H1 (cell line): Measurements from ENCODE around the gene CAV3.

Experiments
- CTCF ChIP-seq, 3 experiments: IDR thresholded peaks; 1 replicate in 2 of 3; 2 replicates in 1 of 3; pipeline versions ENCODE4 v1.5.1 to v1.6.1; 2011; ENCODE audit warnings: low read length in 3 of 3, mild to moderate bottlenecking in 3 of 3, inconsistent platforms in 2 of 3, low read depth in 1 of 3, moderate library complexity in 1 of 3; ENCODE audit not compliant: insufficient read depth in 1 of 3; ENCODE audit errors: control extremely low read depth in 1 of 3
- POLR2A ChIP-seq, 2 experiments: IDR thresholded peaks; 1 replicate in 1 of 2; 2 replicates in 1 of 2; pipeline ENCODE4 v1.6.1; 2011; ENCODE audit warnings: low read depth in 2 of 2, low read length in 2 of 2, mild to moderate bottlenecking in 2 of 2; ENCODE audit errors: control extremely low read depth in 1 of 2
- RFX5 ChIP-seq: IDR thresholded peaks from 2 replicates; pipeline ENCODE4 v1.6.1; 2011; ENCODE audit warnings: low read depth, low read length, improper control_type of control experiment, borderline replicate concordance
- SUZ12 ChIP-seq: fragments of 200-600 bp; sonication (generic); IDR thresholded peaks from 2 replicates; pipeline ENCODE4 v1.6.1; 2012; ENCODE audit warnings: mild to moderate bottlenecking, inconsistent platforms, low read length, moderate library complexity, mixed read lengths

- TF ChIP-seq SUZ12, result no peak
- TF ChIP-seq CTCF (IDR thresholded peaks at IDR 0.05; ENCODE audit: control extremely low read depth in 1 of 3, insufficient read depth in 1 of 3, low read depth in 1 of 3, low read length in 3 of 3), result no peak
- TF ChIP-seq POLR2A (IDR thresholded peaks at IDR 0.05; ENCODE audit: control extremely low read depth in 1 of 2, low read depth in 2 of 2, low read length in 2 of 2), result no peak
- no peak for TF ChIP-seq RFX5
Measured at GRCh38 chr3:8760091-8760490, 26.5 kb downstream of the CAV3 start.
